Ascending aorta (tissue), 2 donors: ENCODE data around the gene SYT1. TPM values are rescaled to one million over a fixed set of nuclear protein-coding genes. Genes with fewer than 3 reads are reported as not detected.

ENCODE experiments used
- DNase-seq, 2 donors: peaks; one replicate each; pipeline ENCODE4 v3.0.0-alpha.2; 2019; ENCODE audit warnings: low spot score in 2 of 2
- H3K27ac ChIP-seq, 2 donors: fragments of 200-600 bp; sonication (generic); one replicate each; pipeline ENCODE4 v1.5.1; 2016 to 2017; ENCODE audit warnings: mild to moderate bottlenecking in 1 of 2
- H3K27me3 ChIP-seq: fragments of 200-600 bp; sonication (generic); one replicate; pipeline ENCODE4 v1.5.1; 2017
- H3K36me3 ChIP-seq, 2 donors: fragments of 200-600 bp; sonication (generic); one replicate each; pipeline ENCODE4 v1.5.1; 2016
- H3K4me1 ChIP-seq, 2 donors: fragments of 200-600 bp; sonication (generic); one replicate each; pipeline ENCODE4 v1.5.1; 2016 to 2017; ENCODE audit warnings: mild to moderate bottlenecking in 1 of 2
- H3K4me3 ChIP-seq, 2 donors: fragments of 200-600 bp; sonication (generic); one replicate each; pipeline ENCODE4 v1.5.1; 2016 to 2017; ENCODE audit warnings: mild to moderate bottlenecking in 1 of 2
- H3K9me3 ChIP-seq, 2 donors: fragments of 200-600 bp; sonication (generic); one replicate each; pipeline ENCODE4 v1.5.1; 2016
- intact Hi-C: fragments of 100-400 bp; cut with DNase I; formaldehyde crosslinking; loops from one replicate; pipeline ENCODE4 v1.15.1; 2023
- total RNA-seq: library from RNA; depleted of rRNA; stranded (reverse); fragments of >200 nt; gene quantifications from one replicate; pipeline ENCODE4 v1.1.0, GENCODE V29; 2016
- TF ChIP-seq, protein P1 (sequence below), 3 experiments: fragments of 200-600 bp in 2 of 3; fragments of 450-650 bp in 1 of 3; sonication (generic) in 2 of 3; IDR thresholded peaks; one replicate each; pipeline ENCODE4 v1.5.1; 2016 to 2019; ENCODE audit warnings: antibody characterized with exemption in 3 of 3, mild to moderate bottlenecking in 1 of 3, moderate library complexity in 1 of 3

Gene SYT1
- total RNA-seq, 1 donor from 2014 or later, result 0.64 TPM

- TF ChIP-seq, protein P1, sequence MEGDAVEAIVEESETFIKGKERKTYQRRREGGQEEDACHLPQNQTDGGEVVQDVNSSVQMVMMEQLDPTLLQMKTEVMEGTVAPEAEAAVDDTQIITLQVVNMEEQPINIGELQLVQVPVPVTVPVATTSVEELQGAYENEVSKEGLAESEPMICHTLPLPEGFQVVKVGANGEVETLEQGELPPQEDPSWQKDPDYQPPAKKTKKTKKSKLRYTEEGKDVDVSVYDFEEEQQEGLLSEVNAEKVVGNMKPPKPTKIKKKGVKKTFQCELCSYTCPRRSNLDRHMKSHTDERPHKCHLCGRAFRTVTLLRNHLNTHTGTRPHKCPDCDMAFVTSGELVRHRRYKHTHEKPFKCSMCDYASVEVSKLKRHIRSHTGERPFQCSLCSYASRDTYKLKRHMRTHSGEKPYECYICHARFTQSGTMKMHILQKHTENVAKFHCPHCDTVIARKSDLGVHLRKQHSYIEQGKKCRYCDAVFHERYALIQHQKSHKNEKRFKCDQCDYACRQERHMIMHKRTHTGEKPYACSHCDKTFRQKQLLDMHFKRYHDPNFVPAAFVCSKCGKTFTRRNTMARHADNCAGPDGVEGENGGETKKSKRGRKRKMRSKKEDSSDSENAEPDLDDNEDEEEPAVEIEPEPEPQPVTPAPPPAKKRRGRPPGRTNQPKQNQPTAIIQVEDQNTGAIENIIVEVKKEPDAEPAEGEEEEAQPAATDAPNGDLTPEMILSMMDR (IDR thresholded peaks at IDR 0.05), result no peak
Observed at GRCh38 chr12:79393842-79394241, 529.3 kb downstream of the SYT1 start.

GRCh38 chr12:79397609-79398008, 533.0 kb downstream of the SYT1 start:
- DNase-seq, result no peak
- H3K4me1 ChIP-seq, result no peaks in the 10 kb centered on the region
- intact Hi-C loops, result no loop called here

More at GRCh38 chr12:79393842-79394241, 529.3 kb downstream of the SYT1 start:
- Histone ChIP-seq H3K9me3 (no peaks in the 10 kb centered on the region), H3K4me3 (no peak overlapping the region), H3K36me3 (no peaks in the 10 kb centered on the region), H3K4me1 (no peaks in the 10 kb centered on the region), H3K27me3 (no peaks in the 10 kb centered on the region), H3K27ac (no peak overlapping the region)
- no peak for DNase-seq
- intact Hi-C loops, result no loop called here

GRCh38 chr12:79400481-79400880, 535.9 kb downstream of the SYT1 start:
- intact Hi-C loops, result loop anchor here (10.0 kb wide), 2 partner anchors 654 to 1364 kb away; no protein-coding TSS in a partner anchor
- H3K36me3 ChIP-seq, result no peaks in the 10 kb centered on the region
- H3K9me3 ChIP-seq, result no peaks in the 10 kb centered on the region
- no peaks in the 10 kb centered on the region for H3K4me1 ChIP-seq
- no peak overlapping the region for H3K27ac ChIP-seq
- no peaks in the 10 kb centered on the region for H3K27me3 ChIP-seq
- DNase-seq, result no peak
- no peak overlapping the region for H3K4me3 ChIP-seq
- TF ChIP-seq, protein P1 (IDR thresholded peaks at IDR 0.05), result no peak

More at GRCh38 chr12:79397609-79398008, 533.0 kb downstream of the SYT1 start:
- no peaks in the 10 kb centered on the region for H3K9me3 ChIP-seq
- TF ChIP-seq, protein P1 (IDR thresholded peaks at IDR 0.05), result no peak
- H3K27me3 ChIP-seq, result no peaks in the 10 kb centered on the region
- H3K27ac ChIP-seq, result no peak overlapping the region
- H3K36me3 ChIP-seq, result no peaks in the 10 kb centered on the region
- H3K4me3 ChIP-seq, result no peak overlapping the region

GRCh38 chr12:79402606-79403005, 538.0 kb downstream of the SYT1 start:
- DNase-seq, result no peak
- Histone ChIP-seq H3K4me1 (no peaks in the 10 kb centered on the region), H3K36me3 (no peaks in the 10 kb centered on the region), H3K27me3 (no peaks in the 10 kb centered on the region), H3K27ac (no peak overlapping the region), H3K9me3 (no peaks in the 10 kb centered on the region), H3K4me3 (no peak overlapping the region)
- intact Hi-C loops, result loop anchor here (10.0 kb wide), 2 partner anchors 652 to 1362 kb away; no protein-coding TSS in a partner anchor
- TF ChIP-seq, protein P1 (IDR thresholded peaks at IDR 0.05), result no peak

DNA sequence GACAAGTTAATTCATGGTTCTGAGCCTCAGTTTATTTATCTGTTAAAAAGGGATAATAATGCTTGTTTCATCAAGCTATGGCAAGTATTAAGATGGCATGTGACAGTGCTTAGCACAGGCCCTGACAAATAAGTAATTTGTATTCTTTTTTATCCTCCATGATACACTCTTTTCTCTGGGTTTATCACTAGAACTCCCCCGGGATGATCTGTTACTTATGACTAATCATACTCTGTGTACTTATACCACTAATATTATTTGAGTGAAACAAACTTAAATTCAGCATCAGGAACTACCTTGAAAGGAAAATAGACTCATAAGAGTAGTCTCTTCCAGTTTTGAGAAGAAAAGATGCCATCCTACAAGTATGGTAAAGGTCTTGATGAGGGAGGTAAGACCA, 542.4 kb downstream of the SYT1 start:
- TF ChIP-seq, protein P1 (IDR thresholded peaks at IDR 0.05), result no peak
- no peaks in the 10 kb centered on the region for H3K36me3 ChIP-seq
- H3K9me3 ChIP-seq, result no peaks in the 10 kb centered on the region
- peaks cover 3 to 17% of the 10 kb centered on the region in 2 donors for H3K4me1 ChIP-seq
- DNase-seq, result no peak
- intact Hi-C loops, result loop anchor here (5.0 to 10.0 kb wide), 4 partner anchors 648 to 1358 kb away; no protein-coding TSS in a partner anchor
- H3K27me3 ChIP-seq, result no peaks in the 10 kb centered on the region
- no peak overlapping the region for H3K27ac ChIP-seq
- no peak overlapping the region for H3K4me3 ChIP-seq
